Measurements from ENCODE around the gene MRNIP.
A peak's percentile ranks its signal among the peaks of the same experiment; 100 is the strongest.

Gene MRNIP

DNA sequence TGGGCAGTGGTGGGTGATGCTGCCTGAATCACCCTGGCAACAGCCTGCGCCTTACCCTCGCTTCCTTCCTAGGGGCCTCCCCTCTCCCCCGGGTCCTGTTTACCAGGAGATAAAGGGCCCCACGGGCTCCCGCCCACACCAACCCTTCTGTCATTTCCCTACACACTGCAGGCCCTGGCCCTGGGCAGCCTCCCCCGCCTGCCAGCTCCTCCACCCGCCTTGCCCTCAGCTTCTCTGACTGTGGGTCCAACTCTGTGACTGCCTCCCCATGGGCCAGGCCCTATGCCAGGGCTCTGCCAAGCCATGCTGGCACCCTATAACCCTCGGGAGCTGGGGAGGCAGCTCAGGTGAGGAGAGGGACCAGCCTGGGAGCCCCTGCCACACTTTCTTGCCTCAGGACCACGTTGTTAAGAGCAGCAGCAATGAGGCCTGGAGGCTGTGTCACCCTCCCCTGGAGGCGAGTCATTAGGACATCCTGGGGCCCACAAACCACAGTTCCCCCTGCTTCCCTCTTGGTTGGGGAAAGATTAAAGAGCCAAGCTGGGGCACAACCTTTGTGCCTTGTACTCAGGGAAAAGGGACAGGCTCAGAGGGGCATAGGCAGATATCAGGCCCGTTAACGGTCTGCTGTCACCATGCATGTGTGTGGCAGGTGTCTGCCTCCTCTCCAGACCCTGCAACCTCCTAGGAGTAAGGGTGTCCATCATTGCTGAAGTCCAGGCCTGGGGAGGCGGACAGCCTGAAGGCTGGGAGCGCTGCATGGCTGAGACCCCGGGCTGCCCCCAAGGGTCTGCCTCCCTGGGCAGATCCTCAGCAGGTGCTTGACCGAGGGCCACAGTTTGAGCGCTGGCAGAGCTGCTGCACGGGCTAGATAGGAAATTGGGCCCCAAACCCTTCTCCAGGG is 54.7 kb downstream of the MRNIP start:
- DNase-seq (ENCODE audit: low read depth): no peak

DNA sequence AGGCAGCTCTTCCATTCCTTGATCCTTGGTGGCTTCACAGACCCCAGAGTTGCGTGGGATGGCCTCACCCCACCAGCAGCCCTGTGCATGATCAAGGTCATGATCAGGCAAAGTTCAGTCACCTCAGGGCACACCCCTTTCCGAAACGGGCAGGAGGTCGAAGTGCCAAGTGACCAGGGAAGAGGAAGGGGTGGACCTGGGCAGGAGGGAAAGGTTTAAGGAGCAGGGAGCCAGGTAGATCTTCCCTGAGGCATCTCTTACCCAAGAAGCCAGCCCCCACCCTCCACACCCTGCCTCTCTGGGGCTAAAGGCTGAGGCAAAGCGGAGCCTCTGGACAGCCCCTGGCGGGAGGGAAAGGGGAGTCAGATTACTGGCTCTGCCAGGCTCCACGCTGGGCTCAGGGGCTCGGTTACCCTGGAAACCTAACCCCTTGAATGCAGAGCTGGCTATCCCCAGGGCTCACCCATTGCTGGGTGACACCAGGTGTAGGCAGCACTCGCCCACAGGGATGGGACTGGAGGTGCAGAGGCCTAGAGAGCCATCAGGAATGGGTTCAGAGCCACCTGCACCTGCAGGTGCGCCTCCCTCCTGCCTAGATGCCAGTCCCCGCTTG is 55.6 kb downstream of the MRNIP start:
- DNase-seq (ENCODE audit: low read depth): no peak

- DNase-seq (ENCODE audit: low read depth): no peak
Measured at GRCh38 chr5:179802207-179802883, 56.3 kb downstream of the MRNIP start.

DNA sequence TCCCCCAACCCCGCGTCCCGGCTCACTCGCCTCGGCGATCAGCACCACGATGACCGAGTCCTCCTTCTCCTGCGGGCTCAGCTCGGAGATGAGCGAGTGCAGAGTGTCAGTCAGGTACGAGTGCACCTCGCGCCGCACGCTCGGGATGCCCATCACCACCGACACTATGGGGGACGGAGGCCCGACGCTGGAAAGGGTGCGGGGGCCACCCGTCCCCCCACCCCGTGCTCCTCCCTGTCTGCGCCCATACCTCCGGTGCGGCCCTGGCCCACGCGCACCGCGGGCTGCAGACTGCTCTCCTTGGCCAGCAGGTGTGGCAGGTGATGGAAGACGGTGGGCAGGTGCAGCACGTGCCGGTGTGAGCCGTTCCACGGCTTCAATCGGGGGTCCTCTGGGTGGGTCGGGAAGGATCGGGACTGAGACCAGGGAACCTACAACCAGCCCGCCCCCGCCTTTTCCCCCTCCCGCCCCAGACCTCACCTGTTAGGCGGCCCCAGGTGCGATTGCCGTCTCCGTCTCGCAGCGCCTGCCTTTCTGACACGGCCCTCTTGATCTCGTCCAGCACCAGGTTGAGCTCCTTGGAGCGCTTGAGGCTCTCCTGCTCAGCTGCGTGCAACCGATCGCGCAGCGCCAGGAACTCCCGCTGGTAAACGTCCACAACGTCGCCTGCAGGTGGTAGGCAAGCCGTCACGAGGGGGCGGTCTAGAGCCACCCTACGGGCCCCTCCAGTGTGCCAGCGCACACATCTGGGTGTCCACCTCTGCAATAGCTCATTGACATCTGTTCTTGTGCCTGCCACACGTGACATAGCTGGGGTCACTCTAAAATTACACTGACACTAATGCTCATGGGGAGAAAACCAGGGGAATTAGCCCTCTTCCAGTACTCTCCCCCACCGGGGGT is 57.1 kb downstream of the MRNIP start:
- peak; percentile 55 for DNase-seq (ENCODE audit: low read depth)

- no peak for DNase-seq (ENCODE audit: low read depth)
Measured at GRCh38 chr5:179800696-179801201, 57.9 kb downstream of the MRNIP start.

DNA sequence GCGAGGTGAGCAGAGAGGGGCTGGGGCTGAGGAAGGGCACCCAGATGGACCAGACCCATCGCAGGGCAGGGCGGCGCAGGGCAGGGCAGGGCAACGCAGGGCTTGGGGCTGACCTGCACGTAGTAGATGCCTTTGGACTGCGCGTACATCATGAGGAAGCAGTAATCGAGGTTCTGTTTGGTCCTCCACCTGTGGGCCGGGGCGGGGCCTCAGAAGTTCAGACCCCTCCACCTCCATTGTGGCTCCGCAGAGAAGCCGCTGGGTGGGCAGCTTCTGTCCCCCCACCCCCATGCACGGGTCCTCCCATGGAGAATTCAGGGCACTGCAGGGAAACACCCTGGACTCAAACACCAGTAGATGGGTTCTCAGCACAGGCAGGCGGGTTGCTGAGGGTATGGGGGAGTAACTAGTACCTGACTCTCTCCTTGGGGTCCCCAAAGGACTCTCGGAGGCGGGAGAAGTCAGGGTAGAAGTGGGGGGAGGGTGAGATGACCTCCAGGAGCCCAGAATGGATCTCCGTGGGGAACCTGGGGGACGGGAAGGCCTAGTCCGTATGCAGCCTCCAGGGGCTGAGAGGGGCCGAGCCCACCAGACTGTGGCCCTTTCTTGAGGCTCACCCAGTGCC is 58.4 kb downstream of the MRNIP start:
- DNase-seq (ENCODE audit: low read depth): no peak

DNA sequence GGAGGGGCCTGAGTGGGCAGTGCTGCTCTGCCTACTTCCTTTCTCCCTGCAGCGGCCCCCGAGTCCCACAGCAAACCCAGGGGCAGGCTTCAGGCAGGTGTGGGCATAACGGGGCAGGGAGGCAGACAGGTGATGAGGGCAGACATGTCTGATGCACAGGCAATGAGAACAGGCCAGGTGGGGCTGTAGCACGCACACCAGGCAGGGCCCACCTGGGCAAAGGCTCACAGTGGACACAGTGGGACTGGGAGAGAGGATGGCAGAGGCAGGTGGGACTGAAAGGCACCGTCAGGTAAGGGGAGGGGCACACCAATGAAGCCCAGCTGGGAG is 59.0 kb downstream of the MRNIP start:
- DNase-seq (ENCODE audit: low read depth): no peak

GRCh38 chr5:179798771-179799643 is 59.6 kb downstream of the MRNIP start:
- DNase-seq (ENCODE audit: low read depth): no peak

GRCh38 chr5:179798144-179798770 is 60.4 kb downstream of the MRNIP start:
- no peak for DNase-seq (ENCODE audit: low read depth)

GRCh38 chr5:179797741-179798140 is 60.9 kb downstream of the MRNIP start:
- no peak for DNase-seq (ENCODE audit: low read depth)

- DNase-seq (ENCODE audit: low read depth): no peak
Measured at GRCh38 chr5:179796877-179797608, 61.6 kb downstream of the MRNIP start.

GRCh38 chr5:179795863-179796833 is 62.5 kb downstream of the MRNIP start:
- peak; percentile 57 for DNase-seq (ENCODE audit: low read depth)

- no peak for DNase-seq (ENCODE audit: low read depth)
Measured at GRCh38 chr5:179795049-179795862, 63.4 kb downstream of the MRNIP start.

- no peak for DNase-seq (ENCODE audit: low read depth)
Measured at GRCh38 chr5:179794575-179794974, 64.0 kb downstream of the MRNIP start.

GRCh38 chr5:179794171-179794570 is 64.4 kb downstream of the MRNIP start:
- no peak for DNase-seq (ENCODE audit: low read depth)

- DNase-seq (ENCODE audit: low read depth): peak; percentile 52
Measured at GRCh38 chr5:179793468-179794139, 65.0 kb downstream of the MRNIP start, which contains the start of gene LTC4S. LTC4S (plus strand) TSS chr5:179793986; CDS start chr5:179794081, 95 bp downstream.

All from T-helper 22 cell (primary cell).